T-helper 17 cell (primary cell): ENCODE results near the gene LCMT2. TPM values are rescaled to one million over a fixed set of nuclear protein-coding genes. Genes with fewer than 3 reads are reported as not detected.

Experiments
- ATAC-seq: fragments of 150-1000 bp; cut with Tn5 transposase; 2 replicates; pipeline ENCODE4 v1.10.0; 2021; ENCODE audit warnings: mild to moderate bottlenecking, moderate library complexity
- DNase-seq, 3 donors: peaks; one replicate each; pipeline versions ENCODE4 v3.0.0 to v3.0.0-alpha.2; 2020 to 2021
- H3K9me3 ChIP-seq: one replicate; pipeline ENCODE4 v1.7.0; 2013; ENCODE audit warnings: low read length, mild to moderate bottlenecking; ENCODE audit not compliant: control insufficient read depth, poor library complexity, severe bottlenecking
- H3K27ac Mint-ChIP-seq: one replicate; pipeline ENCODE4 v1.8.0; 2022; ENCODE audit warnings: mild to moderate bottlenecking, moderate library complexity, mixed read lengths
- H3K27me3 Mint-ChIP-seq: one replicate; pipeline ENCODE4 v1.8.0; 2022; ENCODE audit warnings: mixed read lengths
- H3K36me3 Mint-ChIP-seq: one replicate; pipeline ENCODE4 v1.8.0; 2022; ENCODE audit warnings: low read depth, mixed read lengths
- H3K4me1 Mint-ChIP-seq: one replicate; pipeline ENCODE4 v1.8.0; 2022; ENCODE audit warnings: mild to moderate bottlenecking, mixed read lengths
- H3K4me3 Mint-ChIP-seq: one replicate; pipeline ENCODE4 v1.8.0; 2022; ENCODE audit warnings: mild to moderate bottlenecking, moderate library complexity, mixed read lengths
- total RNA-seq, 4 donors: library from RNA in 2 of 4; stranded (reverse) in 2 of 4; gene quantifications; one replicate each; pipeline ENCODE4 v1.2.3 and lab custom pipeline; 2022 to 2026

LCMT2 gene
- total RNA-seq, 2 donors from 2014 or later: 9.0 to 9.4 TPM

GRCh38 chr15:43277231-43277823 lies 53.0 kb downstream of the LCMT2 start:
- Mint-ChIP-seq H3K27ac (peak overlapping the region; percentile 16), H3K4me1 (peaks cover 2% of the 10 kb centered on the region), H3K27me3 (peaks cover 54% of the 10 kb centered on the region), H3K4me3 (no peak overlapping the region), H3K36me3 (peaks cover 2% of the 10 kb centered on the region)
- ATAC-seq (no peak), DNase-seq (no peak)
- no peaks in the 10 kb centered on the region for H3K9me3 ChIP-seq

GRCh38 chr15:43276563-43277200 lies 53.7 kb downstream of the LCMT2 start:
- Mint-ChIP-seq H3K27ac (no peak overlapping the region), H3K36me3 (peaks cover 2% of the 10 kb centered on the region), H3K4me1 (peaks cover 2% of the 10 kb centered on the region), H3K27me3 (peaks cover 54% of the 10 kb centered on the region), H3K4me3 (no peak overlapping the region)
- DNase-seq (no peak), ATAC-seq (no peak)
- H3K9me3 ChIP-seq: no peaks in the 10 kb centered on the region

GRCh38 chr15:43275740-43276562 lies 54.4 kb downstream of the LCMT2 start:
- Mint-ChIP-seq H3K27me3 (peaks cover 54% of the 10 kb centered on the region), H3K27ac (peak overlapping the region; percentile 29), H3K36me3 (peaks cover 2% of the 10 kb centered on the region), H3K4me1 (peaks cover 2% of the 10 kb centered on the region), H3K4me3 (no peak overlapping the region)
- DNase-seq (no peak), ATAC-seq (no peak)
- no peaks in the 10 kb centered on the region for H3K9me3 ChIP-seq

- Mint-ChIP-seq H3K27ac (no peak overlapping the region), H3K4me1 (peaks cover 6% of the 10 kb centered on the region), H3K4me3 (no peak overlapping the region), H3K36me3 (peaks cover 6% of the 10 kb centered on the region), H3K27me3 (peaks cover 51% of the 10 kb centered on the region)
- DNase-seq: no peak
- no peaks in the 10 kb centered on the region for H3K9me3 ChIP-seq
- no peak for ATAC-seq
Measured at GRCh38 chr15:43274136-43274535, 56.2 kb downstream of the LCMT2 start.

Other genes starting within 250 kb of the LCMT2 start
- gene UBR1, start 224.5 kb downstream of the LCMT2 start, total RNA-seq: 10 to 100 TPM; 42.4 to 56.7 TPM
- 10 to 100 TPM; 22.9 to 26.7 TPM for gene TMEM62, start 197.0 kb downstream of the LCMT2 start, total RNA-seq
- 10 to 100 TPM; 73.5 to 93.6 TPM for gene CCNDBP1, start 145.2 kb downstream of the LCMT2 start, total RNA-seq
- not detected for gene EPB42, start 109.6 kb downstream of the LCMT2 start, total RNA-seq
- not detected for gene TGM5, start 63.6 kb downstream of the LCMT2 start, total RNA-seq
- not detected for gene TGM7, start 28.3 kb downstream of the LCMT2 start, total RNA-seq
- gene ZSCAN29, start 40.5 kb upstream of the LCMT2 start, total RNA-seq: 10 to 100 TPM; 12.5 to 15.9 TPM
- 10 to 100 TPM; 11.0 to 13.1 TPM for gene TUBGCP4, start 40.5 kb upstream of the LCMT2 start, total RNA-seq
- gene TP53BP1, start 162.6 kb upstream of the LCMT2 start, total RNA-seq: 10 to 100 TPM; 48.0 to 51.6 TPM
- 10 to 100 TPM in 1 of 2 donors, 1 to 10 TPM in 1; 5.3 to 16.0 TPM for gene MAP1A, start 187.0 kb upstream of the LCMT2 start, total RNA-seq